HepG2 (cell line): ENCODE measurements around the gene DLL3. TPM values are rescaled to one million over a fixed set of nuclear protein-coding genes. Genes with fewer than 3 reads are reported as not detected.
A peak's percentile ranks its signal among the peaks of the same experiment; 100 is the strongest.

Source experiments
- FIP1L1 ChIP-seq: fragments of 200-400 bp; formaldehyde crosslinking; IDR thresholded peaks from 2 replicates; pipeline ENCODE4 v1.6.1; 2018; ENCODE audit warnings: low read depth, mild to moderate bottlenecking, low read length, moderate library complexity, borderline replicate concordance; ENCODE audit not compliant: insufficient read depth
- FLYWCH1 ChIP-seq: sonication (generic); formaldehyde crosslinking; IDR thresholded peaks from 2 replicates; pipeline ENCODE4 v1.8.1; 2023; ENCODE audit warnings: mild to moderate bottlenecking, missing genetic modification reagents
- FOXA1 ChIP-seq, 2 experiments: fragments of 450-650 bp in 1 of 2; sonication (generic) in 1 of 2; formaldehyde crosslinking in 1 of 2; IDR thresholded peaks; 2 replicates each; pipeline versions ENCODE4 v1.4.0 to v1.6.1; 2016 to 2020; ENCODE audit warnings: missing genetic modification reagents in 1 of 2
- HNRNPL ChIP-seq: fragments of 200-400 bp; formaldehyde crosslinking; IDR thresholded peaks from 2 replicates; pipeline ENCODE4 v1.6.1; 2017; ENCODE audit warnings: mild to moderate bottlenecking, low read depth, low read length
- ISX ChIP-seq: sonication (generic); formaldehyde crosslinking; conservative IDR thresholded peaks from 2 replicates; pipeline ENCODE4 v1.5.0; 2020; ENCODE audit warnings: missing genetic modification reagents
- KAT8 ChIP-seq: IDR thresholded peaks from 2 replicates; pipeline ENCODE4 v1.6.1; 2016; ENCODE audit warnings: missing genetic modification reagents, missing compliant biosample characterization
- MAFF ChIP-seq: IDR thresholded peaks from 2 replicates; pipeline ENCODE4 v1.6.1; 2011; ENCODE audit warnings: low read depth, low read length, improper control_type of control experiment
- MEIS1 ChIP-seq: sonication (generic); formaldehyde crosslinking; IDR thresholded peaks from 2 replicates; pipeline ENCODE4 v1.9.0; 2021; ENCODE audit warnings: mild to moderate bottlenecking, missing genetic modification reagents, moderate library complexity, borderline replicate concordance
- MIER3 ChIP-seq: IDR thresholded peaks from 2 replicates; pipeline ENCODE4 v1.6.1; 2016; ENCODE audit warnings: missing compliant biosample characterization, borderline replicate concordance
- MLLT10 ChIP-seq: sonication (generic); formaldehyde crosslinking; IDR thresholded peaks from 2 replicates; pipeline ENCODE4 v1.4.0; 2020; ENCODE audit warnings: missing genetic modification reagents
- NCOA2 ChIP-seq: sonication (generic); formaldehyde crosslinking; IDR thresholded peaks from 2 replicates; pipeline ENCODE4 v1.8.0; 2022; ENCODE audit warnings: inconsistent platforms
- REPIN1 ChIP-seq: sonication (generic); formaldehyde crosslinking; IDR thresholded peaks from 2 replicates; pipeline ENCODE4 v1.8.0; 2022; ENCODE audit warnings: missing genetic modification reagents, low read depth, mild to moderate bottlenecking, borderline replicate concordance
- RORA ChIP-seq: sonication (generic); formaldehyde crosslinking; IDR thresholded peaks from 2 replicates; pipeline ENCODE4 v1.5.0; 2020; ENCODE audit warnings: mild to moderate bottlenecking, missing genetic modification reagents, moderate library complexity
- SALL2 ChIP-seq: sonication (generic); formaldehyde crosslinking; IDR thresholded peaks from 2 replicates; pipeline ENCODE4 v1.8.1; 2023; ENCODE audit warnings: mild to moderate bottlenecking, missing genetic modification reagents, inconsistent platforms
- SATB2 ChIP-seq: sonication (generic); formaldehyde crosslinking; IDR thresholded peaks from 2 replicates; pipeline ENCODE4 v1.5.0; 2020; ENCODE audit warnings: missing genetic modification reagents
- SMAD3 ChIP-seq: sonication (generic); formaldehyde crosslinking; IDR thresholded peaks from 2 replicates; pipeline ENCODE4 v1.4.0; 2020; ENCODE audit warnings: missing genetic modification reagents
- SMYD3 ChIP-seq: sonication (generic); formaldehyde crosslinking; IDR thresholded peaks from 2 replicates; pipeline ENCODE4 v1.8.1; 2023; ENCODE audit warnings: mild to moderate bottlenecking, missing genetic modification reagents
- ZNF143 ChIP-seq: sonication (generic); formaldehyde crosslinking; IDR thresholded peaks from 2 replicates; pipeline ENCODE4 v1.4.0; 2020; ENCODE audit warnings: missing genetic modification reagents
- ZNF282 ChIP-seq: fragments of 450-650 bp; IDR thresholded peaks from 2 replicates; pipeline ENCODE4 v1.6.1; 2018; ENCODE audit not compliant: partially characterized antibody
- ZNF296 ChIP-seq: sonication (generic); formaldehyde crosslinking; conservative IDR thresholded peaks from 2 replicates; pipeline ENCODE4 v1.5.0; 2020; ENCODE audit warnings: mild to moderate bottlenecking, missing genetic modification reagents
- ZNF44 ChIP-seq: sonication (generic); formaldehyde crosslinking; IDR thresholded peaks from 2 replicates; pipeline ENCODE4 v1.5.1; 2020; ENCODE audit warnings: mild to moderate bottlenecking, missing genetic modification reagents
- ZNF496 ChIP-seq: sonication (generic); formaldehyde crosslinking; IDR thresholded peaks from 2 replicates; pipeline ENCODE4 v1.8.1; 2023; ENCODE audit warnings: mild to moderate bottlenecking, moderate library complexity, missing genetic modification reagents; ENCODE audit not compliant: insufficient replicate concordance
- ZNF724P ChIP-seq: sonication (generic); formaldehyde crosslinking; IDR thresholded peaks from 2 replicates; pipeline ENCODE4 v1.8.0; 2022; ENCODE audit warnings: missing genetic modification reagents, borderline replicate concordance
- ZSCAN9 ChIP-seq: IDR thresholded peaks from 2 replicates; pipeline ENCODE4 v1.6.1; 2016; ENCODE audit warnings: borderline replicate concordance
- polyA plus RNA-seq, 8 experiments: library from polyadenylated mRNA; depleted of rRNA in 3 of 8; stranded (reverse) in 7 of 8; unstranded in 1 of 8; fragments of >200 nt; fragmentation: Illumina TruSeq in 4 of 8; extraction: Trizol in 4 of 8; gene quantifications; 2 replicates each; pipeline versions ENCODE4 v1.2.1 to v1.2.3, GENCODE V29; 2011 to 2016; ENCODE audit warnings: low read depth in 4 of 8, missing spikeins in 1 of 8, mixed read lengths in 1 of 8; ENCODE audit not compliant: insufficient read depth in 1 of 8
- total RNA-seq, 5 experiments: library from RNA; depleted of rRNA; stranded (reverse); fragments of >200 nt; fragmentation: Illumina TruSeq; extraction: Trizol; gene quantifications; 2 replicates each; pipeline ENCODE4 v1.2.3, GENCODE V29; 2016; ENCODE audit warnings: low read depth in 1 of 5
- TF ChIP-seq, protein P1 (sequence below): sonication (generic); formaldehyde crosslinking; IDR thresholded peaks from 2 replicates; pipeline ENCODE4 v1.5.0; 2020; ENCODE audit warnings: mild to moderate bottlenecking, missing genetic modification reagents, borderline replicate concordance
- TF ChIP-seq, protein P2 (sequence below): IDR thresholded peaks from 2 replicates; pipeline ENCODE4 v1.6.1; 2016; ENCODE audit warnings: low read depth, control low read depth

The DLL3 gene
- total and polyA plus RNA-seq, 2 of the 13 experiments (the other 11 are each of a cell fraction or from before 2014, with no cell fraction given): 0.35 to 0.55 TPM

DNA sequence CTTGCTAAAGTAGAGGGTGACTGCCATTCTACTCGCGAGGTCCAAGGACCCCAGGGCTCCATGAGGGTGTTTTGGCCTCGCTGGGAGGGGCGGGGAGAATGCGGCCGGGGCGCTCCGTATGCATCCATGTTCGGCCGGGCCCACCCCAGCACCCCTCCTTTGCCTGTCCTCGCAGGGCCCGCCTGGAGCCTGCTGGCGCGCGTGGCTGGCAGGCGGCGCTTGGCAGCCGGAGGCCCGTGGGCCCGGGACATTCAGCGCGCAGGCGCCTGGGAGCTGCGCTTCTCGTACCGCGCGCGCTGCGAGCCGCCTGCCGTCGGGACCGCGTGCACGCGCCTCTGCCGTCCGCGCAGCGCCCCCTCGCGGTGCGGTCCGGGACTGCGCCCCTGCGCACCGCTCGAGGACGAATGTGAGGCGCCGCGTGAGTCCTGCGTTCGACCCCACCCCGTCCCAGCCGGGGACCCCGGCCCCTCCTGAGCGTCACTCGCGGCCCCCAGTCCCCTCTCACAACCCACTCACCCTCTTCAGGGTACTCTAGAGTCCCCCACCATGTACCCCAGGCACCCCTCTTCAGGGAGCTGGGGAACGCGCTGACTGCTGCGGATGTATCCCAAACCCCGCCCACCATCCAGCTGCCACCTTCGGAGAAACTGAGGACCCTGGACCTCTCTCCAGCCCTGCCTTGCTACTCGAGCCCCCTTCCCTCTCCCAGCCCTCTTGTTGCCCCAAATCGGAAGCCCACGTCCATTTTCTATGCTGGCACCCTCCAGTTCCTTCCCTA, 4.1 kb downstream of the DLL3 start (continued):
- peak; percentile 65; the same call in 1 of the 2 replicates for TF ChIP-seq NCOA2
- TF ChIP-seq, protein P1, sequence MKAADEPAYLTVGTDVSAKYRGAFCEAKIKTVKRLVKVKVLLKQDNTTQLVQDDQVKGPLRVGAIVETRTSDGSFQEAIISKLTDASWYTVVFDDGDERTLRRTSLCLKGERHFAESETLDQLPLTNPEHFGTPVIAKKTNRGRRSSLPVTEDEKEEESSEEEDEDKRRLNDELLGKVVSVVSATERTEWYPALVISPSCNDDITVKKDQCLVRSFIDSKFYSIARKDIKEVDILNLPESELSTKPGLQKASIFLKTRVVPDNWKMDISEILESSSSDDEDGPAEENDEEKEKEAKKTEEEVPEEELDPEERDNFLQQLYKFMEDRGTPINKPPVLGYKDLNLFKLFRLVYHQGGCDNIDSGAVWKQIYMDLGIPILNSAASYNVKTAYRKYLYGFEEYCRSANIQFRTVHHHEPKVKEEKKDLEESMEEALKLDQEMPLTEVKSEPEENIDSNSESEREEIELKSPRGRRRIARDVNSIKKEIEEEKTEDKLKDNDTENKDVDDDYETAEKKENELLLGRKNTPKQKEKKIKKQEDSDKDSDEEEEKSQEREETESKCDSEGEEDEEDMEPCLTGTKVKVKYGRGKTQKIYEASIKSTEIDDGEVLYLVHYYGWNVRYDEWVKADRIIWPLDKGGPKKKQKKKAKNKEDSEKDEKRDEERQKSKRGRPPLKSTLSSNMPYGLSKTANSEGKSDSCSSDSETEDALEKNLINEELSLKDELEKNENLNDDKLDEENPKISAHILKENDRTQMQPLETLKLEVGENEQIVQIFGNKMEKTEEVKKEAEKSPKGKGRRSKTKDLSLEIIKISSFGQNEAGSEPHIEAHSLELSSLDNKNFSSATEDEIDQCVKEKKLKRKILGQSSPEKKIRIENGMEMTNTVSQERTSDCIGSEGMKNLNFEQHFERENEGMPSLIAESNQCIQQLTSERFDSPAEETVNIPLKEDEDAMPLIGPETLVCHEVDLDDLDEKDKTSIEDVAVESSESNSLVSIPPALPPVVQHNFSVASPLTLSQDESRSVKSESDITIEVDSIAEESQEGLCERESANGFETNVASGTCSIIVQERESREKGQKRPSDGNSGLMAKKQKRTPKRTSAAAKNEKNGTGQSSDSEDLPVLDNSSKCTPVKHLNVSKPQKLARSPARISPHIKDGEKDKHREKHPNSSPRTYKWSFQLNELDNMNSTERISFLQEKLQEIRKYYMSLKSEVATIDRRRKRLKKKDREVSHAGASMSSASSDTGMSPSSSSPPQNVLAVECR (CRISPR knock-in tag): peak; percentile 37; the same call in 1 of the 2 replicates
- peak; percentile 89 for TF ChIP-seq REPIN1
- peak; percentile 97 for TF ChIP-seq ISX (CRISPR knock-in tag)
- peak; percentile 98 for TF ChIP-seq SALL2 (CRISPR knock-in tag)
- peak; percentile 97 for TF ChIP-seq SATB2 (CRISPR knock-in tag)
- TF ChIP-seq MAFF: no peak
- peak; percentile 68; the same call in 1 of the 2 replicates for TF ChIP-seq MEIS1 (CRISPR knock-in tag)
- no peak for TF ChIP-seq ZNF282
- no peak for TF ChIP-seq MIER3 (CRISPR knock-in tag)
- peak; percentile 80 for TF ChIP-seq ZNF496 (CRISPR knock-in tag)
- peak; percentile 80; the same call in 1 of the 2 replicates for TF ChIP-seq SMAD3 (CRISPR knock-in tag)
- peak; percentile 53; the same call in 1 of the 2 replicates for TF ChIP-seq KAT8
- TF ChIP-seq HNRNPL: no peak
- peak; percentile 84; the same call in 1 of the 2 replicates for TF ChIP-seq ZNF296 (CRISPR knock-in tag)
- peak; percentile 85; the same call in 1 of the 2 replicates for TF ChIP-seq ZSCAN9 (CRISPR knock-in tag)
- no peak for TF ChIP-seq FOXA1 (IDR thresholded peaks at IDR 0.05)
- TF ChIP-seq FOXA1 (CRISPR knock-in tag; IDR thresholded peaks at IDR 0.05): no peak
- peak; percentile 58; the same call in 1 of the 2 replicates for TF ChIP-seq ZNF143 (CRISPR knock-in tag)
- TF ChIP-seq FIP1L1: no peak
- TF ChIP-seq RORA (CRISPR knock-in tag): 0 out of 2 replicates have a peak, but pooled peaks have one; percentile 51
- no peak for TF ChIP-seq MLLT10 (CRISPR knock-in tag)
- TF ChIP-seq ZNF724P (CRISPR knock-in tag): peak; percentile 98
- TF ChIP-seq SMYD3 (CRISPR knock-in tag): peak; percentile 98
- TF ChIP-seq, protein P2, sequence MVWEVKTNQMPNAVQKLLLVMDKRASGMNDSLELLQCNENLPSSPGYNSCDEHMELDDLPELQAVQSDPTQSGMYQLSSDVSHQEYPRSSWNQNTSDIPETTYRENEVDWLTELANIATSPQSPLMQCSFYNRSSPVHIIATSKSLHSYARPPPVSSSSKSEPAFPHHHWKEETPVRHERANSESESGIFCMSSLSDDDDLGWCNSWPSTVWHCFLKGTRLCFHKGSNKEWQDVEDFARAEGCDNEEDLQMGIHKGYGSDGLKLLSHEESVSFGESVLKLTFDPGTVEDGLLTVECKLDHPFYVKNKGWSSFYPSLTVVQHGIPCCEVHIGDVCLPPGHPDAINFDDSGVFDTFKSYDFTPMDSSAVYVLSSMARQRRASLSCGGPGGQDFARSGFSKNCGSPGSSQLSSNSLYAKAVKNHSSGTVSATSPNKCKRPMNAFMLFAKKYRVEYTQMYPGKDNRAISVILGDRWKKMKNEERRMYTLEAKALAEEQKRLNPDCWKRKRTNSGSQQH: no peak
- TF ChIP-seq FLYWCH1 (CRISPR knock-in tag): peak; percentile 98
- peak; percentile 46; the same call in 1 of the 2 replicates for TF ChIP-seq ZNF44 (CRISPR knock-in tag)
